GM12892 (cell line): Measurements from ENCODE around the gene NRP1.

Experiments used
- POLR2A ChIP-seq: IDR thresholded peaks from 2 replicates; pipeline ENCODE4 v1.6.1; 2011; ENCODE audit warnings: low read depth, low read length, control low read depth
- POLR2AphosphoS5 ChIP-seq: IDR thresholded peaks from 2 replicates; pipeline ENCODE4 v1.6.1; 2011; ENCODE audit warnings: low read depth, low read length, control low read depth

GRCh38 chr10:33249137-33249536, 85.3 kb downstream of the NRP1 start:
- TF ChIP-seq POLR2AphosphoS5, result no peak
- TF ChIP-seq POLR2A, result no peak
